Prostate gland (tissue), 2 donors: ENCODE data around the gene ME3.

Experiments
- CTCF ChIP-seq, 4 experiments: fragments of 200-600 bp in 2 of 4; fragments of 450-650 bp in 2 of 4; sonication (generic) in 2 of 4; IDR thresholded peaks; 1 replicate in 3 of 4; 2 replicates in 1 of 4; pipeline ENCODE4 v1.5.1; 2016 to 2019; ENCODE audit warnings: antibody characterized with exemption in 4 of 4, mild to moderate bottlenecking in 2 of 4, moderate library complexity in 2 of 4
- POLR2A ChIP-seq: fragments of 450-650 bp; IDR thresholded peaks from one replicate; pipeline ENCODE4 v1.6.1; 2016; ENCODE audit warnings: antibody characterized with exemption, mild to moderate bottlenecking

DNA sequence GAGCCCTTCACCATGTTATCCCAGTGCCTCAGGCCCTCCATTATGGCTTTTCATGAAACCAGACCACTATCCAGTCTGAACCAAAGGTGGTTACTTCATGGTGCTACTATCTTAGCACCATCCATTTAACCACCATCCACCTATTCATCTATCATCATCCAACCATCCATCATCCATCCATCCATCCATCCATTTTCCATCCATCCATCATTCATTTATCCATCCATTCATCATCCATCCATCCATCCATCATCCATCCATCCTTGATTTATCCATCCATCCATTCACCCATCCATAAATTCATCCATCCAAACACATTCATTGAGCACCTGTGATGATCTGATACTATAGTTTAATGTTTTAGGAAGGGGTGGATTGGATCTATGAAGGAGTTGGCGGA, 204.2 kb downstream of the ME3 start:
- TF ChIP-seq POLR2A (no peak), CTCF (IDR thresholded peaks at IDR 0.05) (no peak)
